GM12874 (cell line): ENCODE results near the gene FNIP2.

Experiments used
- TF ChIP-seq, protein P1 (sequence below): IDR thresholded peaks from 2 replicates; pipeline ENCODE4 v1.5.1; 2011; ENCODE audit warnings: low read depth, mild to moderate bottlenecking, control low read depth, low read length, moderate library complexity; ENCODE audit not compliant: insufficient read depth

Gene FNIP2

GRCh38 chr4:158948071-158948470, 179.2 kb downstream of the FNIP2 start:
- TF ChIP-seq, protein P1, sequence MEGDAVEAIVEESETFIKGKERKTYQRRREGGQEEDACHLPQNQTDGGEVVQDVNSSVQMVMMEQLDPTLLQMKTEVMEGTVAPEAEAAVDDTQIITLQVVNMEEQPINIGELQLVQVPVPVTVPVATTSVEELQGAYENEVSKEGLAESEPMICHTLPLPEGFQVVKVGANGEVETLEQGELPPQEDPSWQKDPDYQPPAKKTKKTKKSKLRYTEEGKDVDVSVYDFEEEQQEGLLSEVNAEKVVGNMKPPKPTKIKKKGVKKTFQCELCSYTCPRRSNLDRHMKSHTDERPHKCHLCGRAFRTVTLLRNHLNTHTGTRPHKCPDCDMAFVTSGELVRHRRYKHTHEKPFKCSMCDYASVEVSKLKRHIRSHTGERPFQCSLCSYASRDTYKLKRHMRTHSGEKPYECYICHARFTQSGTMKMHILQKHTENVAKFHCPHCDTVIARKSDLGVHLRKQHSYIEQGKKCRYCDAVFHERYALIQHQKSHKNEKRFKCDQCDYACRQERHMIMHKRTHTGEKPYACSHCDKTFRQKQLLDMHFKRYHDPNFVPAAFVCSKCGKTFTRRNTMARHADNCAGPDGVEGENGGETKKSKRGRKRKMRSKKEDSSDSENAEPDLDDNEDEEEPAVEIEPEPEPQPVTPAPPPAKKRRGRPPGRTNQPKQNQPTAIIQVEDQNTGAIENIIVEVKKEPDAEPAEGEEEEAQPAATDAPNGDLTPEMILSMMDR, result no peak

DNA sequence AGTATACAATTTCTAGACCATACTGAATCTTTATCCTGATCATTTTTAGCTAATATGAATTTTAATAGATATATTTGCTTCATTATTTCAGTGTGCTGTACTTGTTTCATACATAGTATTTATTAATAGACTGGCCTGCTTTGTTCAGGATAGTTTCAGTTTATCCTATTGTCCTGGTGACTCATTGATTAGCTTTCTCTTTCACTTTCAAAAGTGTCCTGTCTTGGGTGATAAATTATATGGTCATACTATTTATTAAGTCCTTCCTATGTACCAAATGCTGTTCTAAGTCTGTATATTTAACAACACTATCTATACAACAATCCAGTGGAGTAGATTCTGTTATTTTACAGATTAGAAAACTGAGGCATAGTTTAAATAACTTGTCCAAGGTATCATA, 180.3 kb downstream of the FNIP2 start:
- TF ChIP-seq, protein P1, result no peak
